PC-3 (cell line): ENCODE measurements around the gene BCL11A. TPM values are rescaled to one million over a fixed set of nuclear protein-coding genes. Genes with fewer than 3 reads are reported as not detected.
A peak's percentile ranks its signal among the peaks of the same experiment; 100 is the strongest.

ENCODE experiments used
- ATAC-seq: fragments of 200-7000 bp; cut with Tn5 transposase; 2 replicates; pipeline ENCODE4 v1.9.1; 2020; ENCODE audit warnings: mild to moderate bottlenecking, moderate library complexity
- BruUV-seq: library from RNA; stranded (reverse); fragments of 400-500 nt; replicated peaks from 2 replicates; lab custom pipeline; 2021; lab: Mats Ljungman, UMichigan
- CTCF ChIA-PET: fragments of 300-600 bp; sonication (Branson Sonifier 250); formaldehyde crosslinking; loops from one replicate; lab custom pipeline; 2022; ENCODE audit warnings: antibody characterized with exemption; lab: Charles Lee
- POLR2A ChIA-PET: fragments of 300-600 bp; sonication (Branson Sonifier 250); formaldehyde crosslinking; loops from one replicate; lab custom pipeline; 2022; ENCODE audit warnings: antibody characterized with exemption; ENCODE audit not compliant: unreplicated experiment; lab: Charles Lee
- DNase-seq: peaks from one replicate; pipeline ENCODE4 v3.0.0-alpha.2; 2015
- H2AFZ ChIP-seq: fragments of 300-600 bp; sonication (generic); 2 replicates; pipeline ENCODE4 v1.6.0; 2016; ENCODE audit warnings: antibody characterized with exemption, low read length
- H3F3A ChIP-seq: fragments of 300-600 bp; sonication (generic); one replicate; pipeline ENCODE4 v1.6.0; 2017; ENCODE audit warnings: antibody characterized with exemption, low read length, control low read depth, mild to moderate bottlenecking; ENCODE audit not compliant: unreplicated experiment
- H3K27ac ChIP-seq: fragments of 300-600 bp; sonication (generic); 2 replicates; pipeline ENCODE4 v1.5.1; 2016; ENCODE audit warnings: mild to moderate bottlenecking, low read length
- H3K27me3 ChIP-seq: fragments of 300-600 bp; sonication (generic); 2 replicates; pipeline ENCODE4 v1.6.1; 2016; ENCODE audit warnings: low read length, mixed read lengths
- H3K36me3 ChIP-seq: fragments of 300-600 bp; sonication (generic); 2 replicates; pipeline ENCODE4 v1.6.1; 2016; ENCODE audit warnings: low read depth, mixed run types, low read length, mixed read lengths
- H3K4me1 ChIP-seq: fragments of 300-600 bp; sonication (generic); 2 replicates; pipeline ENCODE4 v1.5.1; 2016; ENCODE audit warnings: low read length; ENCODE audit not compliant: insufficient read depth
- H3K4me2 ChIP-seq: fragments of 300-600 bp; sonication (generic); 2 replicates; pipeline ENCODE4 v1.6.0; 2016; ENCODE audit warnings: low read length
- H3K4me3 ChIP-seq: fragments of 300-600 bp; sonication (generic); 2 replicates; pipeline ENCODE4 v1.5.1; 2016; ENCODE audit warnings: mild to moderate bottlenecking, low read length, mixed read lengths
- H3K79me2 ChIP-seq: fragments of 300-600 bp; sonication (generic); 2 replicates; pipeline ENCODE4 v1.6.1; 2017; ENCODE audit warnings: low read length, mixed read lengths
- H3K9ac ChIP-seq: fragments of 300-600 bp; sonication (generic); 2 replicates; pipeline ENCODE4 v1.6.0; 2016; ENCODE audit warnings: mild to moderate bottlenecking, low read length
- H3K9me2 ChIP-seq: fragments of 300-600 bp; sonication (generic); replicated peaks from 2 replicates; pipeline ENCODE4 v1.6.1; 2016; ENCODE audit warnings: mixed run types, low read length, mixed read lengths
- H3K9me3 ChIP-seq: fragments of 300-600 bp; sonication (generic); 2 replicates; pipeline ENCODE4 v1.6.1; 2016; ENCODE audit warnings: low read length, mixed read lengths
- H4K20me1 ChIP-seq: fragments of 300-600 bp; sonication (generic); 2 replicates; pipeline ENCODE4 v1.6.1; 2016; ENCODE audit warnings: low read length, mixed read lengths
- CTCF ChIP-seq: fragments of 300-600 bp; sonication (generic); conservative IDR thresholded peaks from 2 replicates; pipeline ENCODE4 v1.5.1; 2017; ENCODE audit warnings: antibody characterized with exemption, low read depth, mild to moderate bottlenecking, low read length
- EZH2 ChIP-seq: fragments of 300-600 bp; sonication (generic); IDR thresholded peaks from one replicate; pipeline ENCODE4 v1.6.1; 2017; ENCODE audit warnings: antibody characterized with exemption, mild to moderate bottlenecking, low read length; ENCODE audit not compliant: unreplicated experiment
- EZH2phosphoT487 ChIP-seq: fragments of 300-600 bp; sonication (generic); IDR thresholded peaks from 2 replicates; pipeline ENCODE4 v1.6.1; 2018; ENCODE audit warnings: mild to moderate bottlenecking, antibody characterized with exemption, low read length, borderline replicate concordance
- intact Hi-C: fragments of 100-400 bp; cut with micrococcal nuclease; formaldehyde crosslinking; loops from 2 replicates; pipeline ENCODE4 v1.9.0; 2023
- total RNA-seq: library from RNA; depleted of rRNA; stranded (reverse); fragments of >200 nt; gene quantifications from 2 replicates; pipeline ENCODE4 v1.2.3, GENCODE V29; 2014

Gene BCL11A
- total RNA-seq, 1 experiment from 2014 or later = 4.6 TPM

- H3K4me3 ChIP-seq = no peak overlapping the region
- peaks cover 15% of the 10 kb centered on the region for H3K4me1 ChIP-seq
- BruUV-seq = no TSS peak
- H2AFZ ChIP-seq = no peak overlapping the region
- intact Hi-C loops = no loop called here
- H3K9ac ChIP-seq = no peak overlapping the region
- H3K9me3 ChIP-seq = no peaks in the 10 kb centered on the region
- no peak overlapping the region; the same call in 1 of the 2 replicates for H3K27ac ChIP-seq
- TF ChIP-seq CTCF (no peak), EZH2 (no peak), EZH2phosphoT487 (no peak)
- CTCF ChIA-PET = no interaction called here
- peak; percentile 64 for DNase-seq
- H3F3A ChIP-seq = no peaks in the 10 kb centered on the region
- no peaks in the 10 kb centered on the region for H3K79me2 ChIP-seq
- no peaks in the 10 kb centered on the region for H3K9me2 ChIP-seq
- POLR2A ChIA-PET = no interaction called here
- no peak for ATAC-seq
- no peaks in the 10 kb centered on the region for H4K20me1 ChIP-seq
- no peaks in the 10 kb centered on the region for H3K36me3 ChIP-seq
- 0 out of 2 replicates have a peak overlapping the region, but pooled peaks have one; percentile 4 for H3K4me2 ChIP-seq
- no peaks in the 10 kb centered on the region for H3K27me3 ChIP-seq
Observed at GRCh38 chr2:60479226-60480088, 74.0 kb downstream of the BCL11A start.

DNA sequence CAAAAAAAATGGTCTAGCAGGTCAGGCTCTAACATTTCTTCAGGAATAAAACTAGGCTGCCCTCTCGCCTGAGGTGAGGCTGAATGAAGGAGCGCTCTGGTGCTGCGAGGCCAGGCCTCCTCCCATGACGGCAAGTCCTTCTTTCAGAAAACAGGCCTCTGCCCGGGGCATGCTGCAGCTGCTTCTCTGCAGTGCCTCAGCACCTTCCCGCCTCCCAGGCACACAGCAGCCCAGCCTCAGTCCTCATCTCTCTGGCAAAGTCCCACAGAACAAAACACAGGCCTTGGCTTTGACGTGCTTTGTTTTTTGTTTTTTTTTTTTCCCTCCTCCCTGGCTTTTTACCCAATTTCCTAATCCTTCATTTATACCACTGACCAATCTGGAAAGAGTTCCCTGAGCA is 74.8 kb downstream of the BCL11A start:
- H3K27me3 ChIP-seq = no peaks in the 10 kb centered on the region
- H4K20me1 ChIP-seq = no peaks in the 10 kb centered on the region
- no peak overlapping the region for H3K4me3 ChIP-seq
- ChIA-PET POLR2A (no interaction called here), CTCF (no interaction called here)
- intact Hi-C loops = no loop called here
- no peak overlapping the region for H3K27ac ChIP-seq
- no peak overlapping the region for H3K4me2 ChIP-seq
- DNase-seq (no peak), ATAC-seq (no peak)
- H2AFZ ChIP-seq = no peak overlapping the region
- no peak overlapping the region for H3K9ac ChIP-seq
- H3K9me2 ChIP-seq = no peaks in the 10 kb centered on the region
- H3K9me3 ChIP-seq = no peaks in the 10 kb centered on the region
- no TSS peak for BruUV-seq
- no peaks in the 10 kb centered on the region for H3K79me2 ChIP-seq
- TF ChIP-seq EZH2 (no peak), EZH2phosphoT487 (no peak), CTCF (no peak)
- no peaks in the 10 kb centered on the region for H3K36me3 ChIP-seq
- no peaks in the 10 kb centered on the region for H3F3A ChIP-seq
- peaks cover 15% of the 10 kb centered on the region for H3K4me1 ChIP-seq

DNA sequence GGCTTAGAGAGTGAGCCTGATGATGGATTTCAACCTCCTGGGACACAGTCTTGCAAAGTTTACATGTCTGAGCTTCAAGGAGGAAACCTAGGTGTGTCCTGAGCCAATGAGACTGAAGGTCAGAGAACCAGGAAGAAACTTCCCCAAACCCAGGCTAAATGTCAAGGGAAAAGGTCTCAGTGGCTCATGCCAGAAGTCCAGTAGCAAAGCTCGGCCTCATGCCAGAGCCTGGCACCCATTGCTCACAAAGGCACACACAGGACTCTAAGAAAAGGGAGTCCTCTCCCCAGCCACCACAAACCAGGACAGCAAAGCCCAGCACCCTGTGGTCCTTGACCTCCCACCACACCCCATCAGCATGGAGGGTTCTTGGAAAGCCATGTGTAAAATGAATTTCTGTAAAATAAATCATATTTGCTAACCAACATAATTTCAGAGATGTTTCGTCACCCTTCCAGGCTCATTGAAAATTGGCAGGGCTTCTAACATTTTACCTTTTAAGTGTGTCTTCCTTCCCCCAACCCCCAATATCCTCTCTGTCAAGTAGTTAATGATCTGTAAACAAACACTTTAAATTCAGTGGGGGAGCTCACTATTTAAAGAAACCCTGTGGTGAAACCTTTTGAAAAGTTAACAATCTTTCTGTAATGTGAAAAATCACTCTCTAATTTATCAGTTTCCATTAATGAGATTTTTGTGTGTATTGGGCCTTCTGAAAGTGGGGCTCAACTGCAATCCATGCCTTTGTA is 77.1 kb downstream of the BCL11A start:
- no peaks in the 10 kb centered on the region for H3K36me3 ChIP-seq
- no peaks in the 10 kb centered on the region for H3K27me3 ChIP-seq
- peaks cover 15% of the 10 kb centered on the region for H3K4me1 ChIP-seq
- H3K9me2 ChIP-seq = no peaks in the 10 kb centered on the region
- intact Hi-C loops = no loop called here
- no peak for ATAC-seq
- H3K9me3 ChIP-seq = no peaks in the 10 kb centered on the region
- H3K27ac ChIP-seq = no peak overlapping the region
- ChIA-PET POLR2A (no interaction called here), CTCF (no interaction called here)
- H3K79me2 ChIP-seq = no peaks in the 10 kb centered on the region
- H3K4me2 ChIP-seq = no peak overlapping the region
- no peak overlapping the region for H3K9ac ChIP-seq
- no peaks in the 10 kb centered on the region for H4K20me1 ChIP-seq
- TF ChIP-seq EZH2phosphoT487 (no peak), EZH2 (no peak), CTCF (no peak)
- no peaks in the 10 kb centered on the region for H3F3A ChIP-seq
- no peak overlapping the region for H3K4me3 ChIP-seq
- no peak for DNase-seq
- no peak overlapping the region for H2AFZ ChIP-seq
- BruUV-seq = no TSS peak
